ENCODE measurements around the gene EMC9. TPM values are rescaled to one million over a fixed set of nuclear protein-coding genes. Genes with fewer than 3 reads are reported as not detected.

Gene EMC9
- total RNA-seq, 1 experiment from 2014 or later: 42.0 TPM

DNA sequence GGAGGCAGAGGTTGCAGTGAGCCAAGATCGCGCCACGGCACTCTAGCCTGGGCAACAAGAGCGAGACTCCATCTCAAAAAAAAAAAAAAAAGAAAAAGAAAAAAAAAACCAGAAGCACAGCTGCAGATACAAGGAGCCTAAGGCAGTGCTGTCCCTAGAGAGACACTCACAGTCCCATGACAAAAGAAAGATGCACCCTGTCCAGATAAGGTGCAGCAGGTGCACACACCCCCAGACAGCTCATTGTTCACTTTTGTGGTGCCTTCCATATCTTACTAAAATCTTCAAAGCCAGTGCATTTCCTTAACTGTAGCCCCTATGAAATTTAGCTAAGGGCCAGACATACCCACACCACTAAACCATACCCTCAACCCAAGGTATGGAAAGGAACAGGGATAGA is 19.0 kb downstream of the EMC9 start:
- TF ChIP-seq EGR1 (IDR thresholded peaks at IDR 0.05; ENCODE audit: low read depth): no peak
- TF ChIP-seq JUND (IDR thresholded peaks at IDR 0.05): no peak
- TF ChIP-seq, protein P1, sequence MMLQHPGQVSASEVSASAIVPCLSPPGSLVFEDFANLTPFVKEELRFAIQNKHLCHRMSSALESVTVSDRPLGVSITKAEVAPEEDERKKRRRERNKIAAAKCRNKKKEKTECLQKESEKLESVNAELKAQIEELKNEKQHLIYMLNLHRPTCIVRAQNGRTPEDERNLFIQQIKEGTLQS (IDR thresholded peaks at IDR 0.05): no peak
- no peak for TF ChIP-seq CBX3 (IDR thresholded peaks at IDR 0.05; ENCODE audit: low read depth)
- TF ChIP-seq ZFX (IDR thresholded peaks at IDR 0.05): no peak
- TF ChIP-seq EZH2phosphoT487 (IDR thresholded peaks at IDR 0.05; ENCODE audit: borderline replicate concordance): no peak
- TF ChIP-seq MAX (IDR thresholded peaks at IDR 0.05): no peak
- no peak for TF ChIP-seq SP1 (IDR thresholded peaks at IDR 0.05; ENCODE audit: low read depth)
- no peak for TF ChIP-seq YY1 (IDR thresholded peaks at IDR 0.05; ENCODE audit: extremely low read depth, insufficient replicate concordance, low read depth, low read length)
- ChIA-PET POLR2A (no interaction called here), RAD21 (ENCODE audit: low non-redundant PET in 1 of 2, low total read pairs in 2 of 2, uncharacterized antibody in 2 of 2, unreplicated experiment in 2 of 2) (no interaction called here), CTCF (interaction anchor here (1.0 kb wide), 1 partner anchor 9 kb away, joined by 3 read pairs; no protein-coding TSS in a partner anchor)
- H3K4me3 ChIP-seq (replicated peaks in 1 of 2; ENCODE audit: low read depth in 1 of 2, low read length in 2 of 2): no peak overlapping the region
- no peak overlapping the region for H3K27ac ChIP-seq (ENCODE audit: low read depth, low read length)
- H3K9me2 ChIP-seq (ENCODE audit: insufficient read depth): no peaks in the 10 kb centered on the region
- DNase-seq (ENCODE audit: low read depth, low spot score) (no peak), ATAC-seq (no peak)
- H3K4me2 ChIP-seq (ENCODE audit: low read length): no peak overlapping the region
- no peak overlapping the region for H2AFZ ChIP-seq (ENCODE audit: low read depth, low read length, poor library complexity, severe bottlenecking)
- no peaks in the 10 kb centered on the region for H4K20me1 ChIP-seq (ENCODE audit: insufficient read depth)
- BruUV-seq (replicated peaks): no TSS peak
- peaks cover 18 to 28% of the 10 kb centered on the region in 2 experiments for H3K36me3 ChIP-seq (ENCODE audit: control insufficient read depth in 1 of 2, insufficient read depth in 2 of 2, low read length in 2 of 2)
- intact Hi-C loops (cut with micrococcal nuclease): no loop called here
- no peak overlapping the region for H3K9ac ChIP-seq (ENCODE audit: low read length)
- H3K79me2 ChIP-seq (ENCODE audit: insufficient read depth, low read length): no peaks in the 10 kb centered on the region
- H3K4me1 ChIP-seq (ENCODE audit: control insufficient read depth in 1 of 2, insufficient read depth in 2 of 2, low read length in 2 of 2): no peaks in the 10 kb centered on the region
- no peaks in the 10 kb centered on the region for H3K9me3 ChIP-seq (ENCODE audit: control insufficient read depth in 1 of 2, insufficient read depth in 1 of 2, low read depth in 1 of 2, low read length in 2 of 2)
- no peaks in the 10 kb centered on the region for H3K27me3 ChIP-seq (ENCODE audit: insufficient read depth, low read length)

GRCh38 chr14:24121210-24121609 is 20.2 kb downstream of the EMC9 start:
- Histone ChIP-seq H3K9me3 (ENCODE audit: control insufficient read depth in 1 of 2, insufficient read depth in 1 of 2, low read depth in 1 of 2, low read length in 2 of 2) (no peaks in the 10 kb centered on the region), H3K27me3 (ENCODE audit: insufficient read depth, low read length) (no peaks in the 10 kb centered on the region), H3K4me2 (ENCODE audit: low read length) (no peak overlapping the region), H3K36me3 (ENCODE audit: control insufficient read depth in 1 of 2, insufficient read depth in 2 of 2, low read length in 2 of 2) (peaks cover 18 to 28% of the 10 kb centered on the region in 2 experiments), H3K27ac (ENCODE audit: low read depth, low read length) (no peak overlapping the region), H2AFZ (ENCODE audit: low read depth, low read length, poor library complexity, severe bottlenecking) (no peak overlapping the region), H3K9me2 (ENCODE audit: insufficient read depth) (no peaks in the 10 kb centered on the region), H3K4me1 (ENCODE audit: control insufficient read depth in 1 of 2, insufficient read depth in 2 of 2, low read length in 2 of 2) (peaks cover 0 to under 1% of the 10 kb centered on the region in 2 experiments; a peak in 1 of 4 replicates), H3K9ac (ENCODE audit: low read length) (no peak overlapping the region), H3K79me2 (ENCODE audit: insufficient read depth, low read length) (0 out of 2 replicates have a peak, but pooled peaks cover 6% of the 10 kb centered on the region), H3K4me3 (replicated peaks in 1 of 2; ENCODE audit: low read depth in 1 of 2, low read length in 2 of 2) (no peak overlapping the region), H4K20me1 (ENCODE audit: insufficient read depth) (no peaks in the 10 kb centered on the region)
- RAD21 ChIA-PET (ENCODE audit: low non-redundant PET in 1 of 2, low total read pairs in 2 of 2, uncharacterized antibody in 2 of 2, unreplicated experiment in 2 of 2): no interaction called here
- CTCF ChIA-PET: no interaction called here
- no TSS peak for BruUV-seq (replicated peaks)
- ATAC-seq (no peak), DNase-seq (ENCODE audit: low read depth, low spot score) (no peak)
- no peak for TF ChIP-seq SIN3A (IDR thresholded peaks at IDR 0.05; ENCODE audit: low read depth)
- no peak for TF ChIP-seq CBX3 (IDR thresholded peaks at IDR 0.05; ENCODE audit: low read depth)
- TF ChIP-seq MAX (IDR thresholded peaks at IDR 0.05): no peak
- TF ChIP-seq YY1 (IDR thresholded peaks at IDR 0.05; ENCODE audit: extremely low read depth, insufficient replicate concordance, low read depth, low read length): no peak
- no peak for TF ChIP-seq FOSL1 (IDR thresholded peaks at IDR 0.05; ENCODE audit: low read depth)
- no peak for TF ChIP-seq SP1 (IDR thresholded peaks at IDR 0.05; ENCODE audit: low read depth)
- no peak for TF ChIP-seq RAD21 (IDR thresholded peaks at IDR 0.05; ENCODE audit: low read depth)
- TF ChIP-seq POLR2A (IDR thresholded peaks at IDR 0.05; ENCODE audit: borderline replicate concordance, extremely low read depth, insufficient read depth, insufficient read length): no peak
- no peak for TF ChIP-seq JUND (IDR thresholded peaks at IDR 0.05)
- intact Hi-C loops (cut with micrococcal nuclease): no loop called here
- POLR2A ChIA-PET: no interaction called here
